DND-41 (cell line): ENCODE results near the gene HAO1.

Experiments
- EZH2 ChIP-seq: IDR thresholded peaks from 3 replicates; pipeline ENCODE4 v1.6.1; 2012; ENCODE audit warnings: borderline replicate concordance, low read depth, mild to moderate bottlenecking, moderate library complexity, low read length, inconsistent platforms; ENCODE audit not compliant: severe bottlenecking
- TF ChIP-seq, protein P1 (sequence below): IDR thresholded peaks from 2 replicates; pipeline ENCODE4 v1.5.1; 2012; ENCODE audit warnings: borderline replicate concordance, low read length, moderate library complexity, mild to moderate bottlenecking; ENCODE audit not compliant: poor library complexity, severe bottlenecking; ENCODE audit errors: extremely low read depth

DNA sequence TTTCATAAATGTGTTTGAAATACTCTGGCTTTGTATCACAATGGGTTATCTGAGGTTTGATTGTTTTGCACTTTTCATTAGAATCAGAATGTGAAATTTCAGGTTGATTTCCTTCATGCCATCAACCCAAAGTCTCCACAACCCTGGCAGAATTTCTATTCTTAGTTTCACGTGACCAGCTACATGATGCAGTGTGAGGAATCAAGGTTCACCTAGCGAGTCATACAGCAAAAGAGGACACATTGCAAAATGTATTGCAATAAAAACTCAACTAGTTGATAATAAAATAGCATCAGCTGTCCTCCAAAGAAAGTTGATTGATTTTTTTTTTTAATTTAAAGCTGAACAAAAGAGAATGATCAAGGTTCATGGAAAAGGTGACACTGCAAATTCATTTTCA lies 2.2 kb downstream of the HAO1 start:
- TF ChIP-seq, protein P1, sequence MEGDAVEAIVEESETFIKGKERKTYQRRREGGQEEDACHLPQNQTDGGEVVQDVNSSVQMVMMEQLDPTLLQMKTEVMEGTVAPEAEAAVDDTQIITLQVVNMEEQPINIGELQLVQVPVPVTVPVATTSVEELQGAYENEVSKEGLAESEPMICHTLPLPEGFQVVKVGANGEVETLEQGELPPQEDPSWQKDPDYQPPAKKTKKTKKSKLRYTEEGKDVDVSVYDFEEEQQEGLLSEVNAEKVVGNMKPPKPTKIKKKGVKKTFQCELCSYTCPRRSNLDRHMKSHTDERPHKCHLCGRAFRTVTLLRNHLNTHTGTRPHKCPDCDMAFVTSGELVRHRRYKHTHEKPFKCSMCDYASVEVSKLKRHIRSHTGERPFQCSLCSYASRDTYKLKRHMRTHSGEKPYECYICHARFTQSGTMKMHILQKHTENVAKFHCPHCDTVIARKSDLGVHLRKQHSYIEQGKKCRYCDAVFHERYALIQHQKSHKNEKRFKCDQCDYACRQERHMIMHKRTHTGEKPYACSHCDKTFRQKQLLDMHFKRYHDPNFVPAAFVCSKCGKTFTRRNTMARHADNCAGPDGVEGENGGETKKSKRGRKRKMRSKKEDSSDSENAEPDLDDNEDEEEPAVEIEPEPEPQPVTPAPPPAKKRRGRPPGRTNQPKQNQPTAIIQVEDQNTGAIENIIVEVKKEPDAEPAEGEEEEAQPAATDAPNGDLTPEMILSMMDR: no peak
- TF ChIP-seq EZH2: no peak
